CD1c-positive myeloid dendritic cell (primary cell): ENCODE measurements around the gene PLEKHG3.

Source experiments
- DNase-seq: peaks from one replicate; pipeline ENCODE4 v3.0.0-alpha.2; 2016; ENCODE audit errors: extremely low spot score

Gene PLEKHG3

GRCh38 chr14:64763801-64764621 is 59.8 kb downstream of the PLEKHG3 start:
- DNase-seq = no peak

- peak; percentile 80 for DNase-seq
These were observed 60.7 kb downstream of the PLEKHG3 start for GRCh38 chr14:64764641-64765520.

- no peak for DNase-seq
These were observed 61.6 kb downstream of the PLEKHG3 start for GRCh38 chr14:64765740-64766302.

- DNase-seq = no peak
These were observed 62.4 kb downstream of the PLEKHG3 start for GRCh38 chr14:64766430-64767151.

- DNase-seq = no peak
These were observed 63.2 kb downstream of the PLEKHG3 start for GRCh38 chr14:64767215-64767964.

- no peak for DNase-seq
These were observed 64.3 kb downstream of the PLEKHG3 start for GRCh38 chr14:64768401-64769095.

- DNase-seq = no peak
These were observed 65.1 kb downstream of the PLEKHG3 start for GRCh38 chr14:64769096-64770020.

- no peak for DNase-seq
These were observed 66.5 kb downstream of the PLEKHG3 start for GRCh38 chr14:64770751-64771150.

GRCh38 chr14:64771161-64771560 is 66.9 kb downstream of the PLEKHG3 start:
- no peak for DNase-seq

- DNase-seq = no peak
These were observed 68.2 kb downstream of the PLEKHG3 start for GRCh38 chr14:64772397-64772950.

GRCh38 chr14:64773046-64773445 is 68.8 kb downstream of the PLEKHG3 start:
- DNase-seq = no peak

GRCh38 chr14:64773577-64773976 is 69.4 kb downstream of the PLEKHG3 start:
- no peak for DNase-seq

GRCh38 chr14:64774272-64774671 is 70.0 kb downstream of the PLEKHG3 start:
- DNase-seq = no peak

GRCh38 chr14:64775081-64775777 is 71.0 kb downstream of the PLEKHG3 start:
- no peak for DNase-seq

- no peak for DNase-seq
These were observed 73.2 kb downstream of the PLEKHG3 start for GRCh38 chr14:64777461-64777860.

GRCh38 chr14:64778104-64778754 is 74.0 kb downstream of the PLEKHG3 start:
- no peak for DNase-seq

- no peak for DNase-seq
These were observed 75.2 kb downstream of the PLEKHG3 start for GRCh38 chr14:64779472-64779871.

- DNase-seq = no peak
These were observed 78.0 kb downstream of the PLEKHG3 start for GRCh38 chr14:64782196-64782595.
